ENCODE results near the gene EGFL7. TPM values are rescaled to one million over a fixed set of nuclear protein-coding genes. Genes with fewer than 3 reads are reported as not detected.

The EGFL7 gene
- total RNA-seq, 2 donors from 2014 or later, result 49.3 to 118 TPM

- H3K4me3 ChIP-seq, result no peak overlapping the region
- no peaks in the 10 kb centered on the region for H3K27me3 ChIP-seq (replicated peaks; ENCODE audit: insufficient read depth)
- H3K9me3 ChIP-seq, result no peaks in the 10 kb centered on the region
- H3K27ac ChIP-seq, result no peak overlapping the region
- DNase-seq (ENCODE audit: low spot score), result no peak
- H3K4me1 ChIP-seq (replicated peaks), result no peaks in the 10 kb centered on the region
- H3K36me3 ChIP-seq, result no peaks in the 10 kb centered on the region
- TF ChIP-seq POLR2A (IDR thresholded peaks at IDR 0.05), result no peak
- no peak for TF ChIP-seq CTCF (IDR thresholded peaks at IDR 0.05)
- TF ChIP-seq POLR2AphosphoS5 (IDR thresholded peaks at IDR 0.05), result no peak
- intact Hi-C loops (cut with DNase I), result no loop called here
- WGBS, result 46% methylated on average over 18 of the region's 23 CpGs
Observed at GRCh38 chr9:136669791-136670464, 7.2 kb downstream of the EGFL7 start.

- DNase-seq (ENCODE audit: low spot score), result no peak
- H3K4me1 ChIP-seq (replicated peaks), result no peaks in the 10 kb centered on the region
- intact Hi-C loops (cut with DNase I), result no loop called here
- H3K27me3 ChIP-seq (replicated peaks; ENCODE audit: insufficient read depth), result no peaks in the 10 kb centered on the region
- WGBS, result 75% methylated on average over 36 of the region's 36 CpGs
- H3K9me3 ChIP-seq, result no peaks in the 10 kb centered on the region
- TF ChIP-seq POLR2A (IDR thresholded peaks at IDR 0.05) (no peak), CTCF (IDR thresholded peaks at IDR 0.05) (no peak), POLR2AphosphoS5 (IDR thresholded peaks at IDR 0.05) (no peak)
- H3K36me3 ChIP-seq, result no peaks in the 10 kb centered on the region
- H3K27ac ChIP-seq, result no peak overlapping the region
- no peak overlapping the region for H3K4me3 ChIP-seq
Observed at GRCh38 chr9:136670576-136671253, 8.0 kb downstream of the EGFL7 start.

- no peaks in the 10 kb centered on the region for H3K4me1 ChIP-seq (replicated peaks)
- H3K9me3 ChIP-seq, result no peaks in the 10 kb centered on the region
- TF ChIP-seq POLR2AphosphoS5 (IDR thresholded peaks at IDR 0.05) (no peak), CTCF (IDR thresholded peaks at IDR 0.05) (no peak), POLR2A (IDR thresholded peaks at IDR 0.05) (no peak)
Observed at GRCh38 chr9:136671254-136671614, 8.5 kb downstream of the EGFL7 start.

GRCh38 chr9:136671646-136672430 is 9.1 kb downstream of the EGFL7 start:
- WGBS, result 73% methylated on average over 14 of the region's 27 CpGs
- Histone ChIP-seq H3K4me1 (replicated peaks) (no peaks in the 10 kb centered on the region), H3K36me3 (peaks cover 0 to 8% of the 10 kb centered on the region in 2 donors), H3K9me3 (no peaks in the 10 kb centered on the region), H3K4me3 (no peak overlapping the region), H3K27ac (no peak overlapping the region), H3K27me3 (replicated peaks; ENCODE audit: insufficient read depth) (no peaks in the 10 kb centered on the region)
- no peak for DNase-seq (ENCODE audit: low spot score)
- peak in 3 of 4 experiments; percentile 48 to 73 (median 50) for TF ChIP-seq CTCF (IDR thresholded peaks at IDR 0.05)
- TF ChIP-seq POLR2A (IDR thresholded peaks at IDR 0.05), result no peak
- intact Hi-C loops (cut with DNase I), result no loop called here

More at GRCh38 chr9:136671254-136671614, 8.5 kb downstream of the EGFL7 start:
- H3K27ac ChIP-seq, result no peak overlapping the region
- intact Hi-C loops (cut with DNase I), result no loop called here
- DNase-seq (ENCODE audit: low spot score), result no peak
- H3K4me3 ChIP-seq, result no peak overlapping the region
- peaks cover 0 to 2% of the 10 kb centered on the region in 2 donors for H3K36me3 ChIP-seq
- 41% methylated on average over 12 of the region's 12 CpGs for WGBS
- H3K27me3 ChIP-seq (replicated peaks; ENCODE audit: insufficient read depth), result no peaks in the 10 kb centered on the region

Data from prostate gland (tissue), 2 donors.